Effector CD8-positive, alpha-beta T cell (primary cell): ENCODE results near the gene DUSP2.

ENCODE experiments used
- DNase-seq: peaks from one replicate; lab custom pipeline; 2025; lab: John Stamatoyannopoulos, UW
- total RNA-seq, 4 experiments: gene quantifications; one replicate each; lab custom pipeline; 2026; lab: John Stamatoyannopoulos, UW

DUSP2 gene
- total RNA-seq = 98.8 to 377 (median 199) reads per million in 4 experiments

GRCh38 chr2:96145036-96145847 lies at the start of gene DUSP2:
Gene DUSP2, minus strand, starts transcription at chr2:96145440. Its CDS starts 86 bp downstream, at chr2:96145354.
- DNase-seq = peak; percentile 79

- DNase-seq = no peak
These were observed 46.9 kb upstream of the DUSP2 start for GRCh38 chr2:96191937-96192670.

- DNase-seq = no peak
These were observed 43.7 kb upstream of the DUSP2 start for GRCh38 chr2:96188821-96189526.

- DNase-seq = no peak
These were observed 41.3 kb upstream of the DUSP2 start for GRCh38 chr2:96186562-96186961.

- no peak for DNase-seq
These were observed 40.3 kb upstream of the DUSP2 start for GRCh38 chr2:96185516-96185915.

GRCh38 chr2:96184989-96185388 lies 39.7 kb upstream of the DUSP2 start:
- DNase-seq = no peak

GRCh38 chr2:96184188-96184587 lies 38.9 kb upstream of the DUSP2 start:
- no peak for DNase-seq

GRCh38 chr2:96181529-96181928 lies 36.3 kb upstream of the DUSP2 start:
- DNase-seq = no peak

GRCh38 chr2:96180521-96180920 lies 35.3 kb upstream of the DUSP2 start:
- no peak for DNase-seq

- DNase-seq = no peak
These were observed 34.8 kb upstream of the DUSP2 start for GRCh38 chr2:96180002-96180401.

- no peak for DNase-seq
These were observed 31.4 kb upstream of the DUSP2 start for GRCh38 chr2:96176661-96177060.

GRCh38 chr2:96175951-96176350 lies 30.7 kb upstream of the DUSP2 start:
- no peak for DNase-seq

- peak; percentile 76 for DNase-seq
These were observed 29.3 kb upstream of the DUSP2 start for GRCh38 chr2:96174251-96175144.

GRCh38 chr2:96171831-96172230 lies 26.6 kb upstream of the DUSP2 start:
- DNase-seq = no peak

GRCh38 chr2:96170626-96171025 lies 25.4 kb upstream of the DUSP2 start:
- no peak for DNase-seq

- no peak for DNase-seq
These were observed 24.7 kb upstream of the DUSP2 start for GRCh38 chr2:96169868-96170507.

GRCh38 chr2:96167407-96168013 lies 22.3 kb upstream of the DUSP2 start:
- no peak for DNase-seq

- DNase-seq = peak; percentile 23
These were observed 19.4 kb upstream of the DUSP2 start for GRCh38 chr2:96164459-96165184.

GRCh38 chr2:96163768-96164429 lies 18.7 kb upstream of the DUSP2 start:
- peak; percentile 45 for DNase-seq
